ENCODE data around the gene HDAC4. TPM values are rescaled to one million over a fixed set of nuclear protein-coding genes. Genes with fewer than 3 reads are reported as not detected.

HDAC4 gene
- total and polyA plus RNA-seq, 2 of the 4 experiments (the other 2 are of a cell fraction): 4.1 to 7.2 TPM

DNA sequence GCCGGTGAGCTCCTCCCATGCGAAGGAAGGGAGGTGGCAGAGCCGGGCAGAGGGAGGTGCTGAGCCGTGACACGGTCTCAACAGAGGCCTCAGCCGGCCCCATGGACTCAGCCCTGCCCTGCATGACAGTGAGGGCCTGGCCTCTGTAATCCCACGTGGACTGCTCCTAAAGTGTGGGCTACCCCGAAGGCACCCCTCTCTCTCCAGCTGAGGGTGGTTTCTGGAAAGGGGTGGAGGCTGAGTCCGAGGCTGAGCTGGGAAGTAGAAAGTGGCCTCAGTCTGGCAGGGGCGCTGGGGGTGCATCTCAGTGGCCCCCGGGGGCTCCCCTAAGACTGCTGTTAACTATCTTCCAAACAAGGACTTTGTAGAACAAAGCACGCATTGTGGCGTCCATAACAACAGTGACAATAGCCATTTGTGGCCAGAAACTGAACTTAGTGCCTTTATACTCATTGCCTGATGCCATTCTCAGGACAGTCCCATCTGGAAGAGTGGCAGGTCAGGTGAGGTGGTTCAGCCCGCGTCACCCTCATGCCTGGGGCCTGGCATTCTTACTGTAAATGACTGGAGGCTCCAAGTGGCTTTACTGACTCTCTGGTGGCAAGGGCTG is 360.6 kb downstream of the HDAC4 start:
- Histone ChIP-seq H2BK20ac (ENCODE audit: low read depth, low read length) (no peak overlapping the region), H3K18ac (ENCODE audit: low read depth, low read length) (no peak overlapping the region), H3K56ac (ENCODE audit: extremely low read depth, insufficient read depth, low read length) (no peak overlapping the region), H3K27me3 (ENCODE audit: control insufficient read depth, insufficient read depth, low read length) (peaks cover 11% of the 10 kb centered on the region; the same call in 1 of the 2 replicates), H3K14ac (replicated peaks; ENCODE audit: low read depth, low read length) (no peak overlapping the region), H3K36me3 (ENCODE audit: control insufficient read depth, insufficient read depth, low read length) (no peaks in the 10 kb centered on the region), H3K4me3 (ENCODE audit: insufficient read depth, low read depth, low read length) (no peak overlapping the region), H2AFZ (replicated peaks; ENCODE audit: low read length, poor library complexity) (no peak overlapping the region), H4K5ac (ENCODE audit: low read depth, low read length) (no peak overlapping the region), H3K23ac (ENCODE audit: low read depth, low read length) (no peak overlapping the region), H3K9me3 (ENCODE audit: control insufficient read depth, insufficient read depth, low read length) (no peaks in the 10 kb centered on the region), H3K4ac (ENCODE audit: low read depth, low read length) (no peak overlapping the region), H2BK120ac (ENCODE audit: low read depth, low read length) (no peak overlapping the region), H4K8ac (ENCODE audit: low read depth in 2 of 2, low read length in 2 of 2) (no peak overlapping the region), H4K20me1 (ENCODE audit: insufficient read depth, low read length) (no peaks in the 10 kb centered on the region), H3K4me1 (ENCODE audit: control insufficient read depth, insufficient read depth, low read length) (no peaks in the 10 kb centered on the region), H2BK15ac (ENCODE audit: low read depth, low read length) (no peak overlapping the region), H3K79me1 (ENCODE audit: low read depth in 1 of 2, low read length in 2 of 2) (no peaks in the 10 kb centered on the region), H3K9ac (ENCODE audit: low read depth, low read length) (no peak overlapping the region), H4K91ac (ENCODE audit: insufficient read depth, low read depth, low read length) (no peak overlapping the region), H2AK9ac (replicated peaks; ENCODE audit: low read depth, low read length, poor library complexity) (no peak overlapping the region), H2AK5ac (ENCODE audit: low read depth, low read length) (no peak overlapping the region), H3K27ac (ENCODE audit: insufficient read depth, low read length) (no peak overlapping the region), H3K9me1 (ENCODE audit: insufficient read depth, low read length) (no peaks in the 10 kb centered on the region), H2BK5ac (ENCODE audit: low read depth, low read length, poor library complexity, severe bottlenecking) (no peak overlapping the region), H3K4me2 (ENCODE audit: low read depth, low read length) (no peak overlapping the region)
- BruUV-seq (replicated peaks): no TSS peak
- no peak for DNase-seq
- TF ChIP-seq, protein P1, sequence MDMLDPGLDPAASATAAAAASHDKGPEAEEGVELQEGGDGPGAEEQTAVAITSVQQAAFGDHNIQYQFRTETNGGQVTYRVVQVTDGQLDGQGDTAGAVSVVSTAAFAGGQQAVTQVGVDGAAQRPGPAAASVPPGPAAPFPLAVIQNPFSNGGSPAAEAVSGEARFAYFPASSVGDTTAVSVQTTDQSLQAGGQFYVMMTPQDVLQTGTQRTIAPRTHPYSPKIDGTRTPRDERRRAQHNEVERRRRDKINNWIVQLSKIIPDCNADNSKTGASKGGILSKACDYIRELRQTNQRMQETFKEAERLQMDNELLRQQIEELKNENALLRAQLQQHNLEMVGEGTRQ (IDR thresholded peaks at IDR 0.05; ENCODE audit: low read depth, low read length): no peak
- TF ChIP-seq BHLHE40 (IDR thresholded peaks at IDR 0.05; ENCODE audit: low read depth, low read length) (no peak), CHD1 (IDR thresholded peaks at IDR 0.05; ENCODE audit: low read depth, low read length) (no peak), MAZ (IDR thresholded peaks at IDR 0.05; ENCODE audit: borderline replicate concordance, low read depth, low read length) (no peak), POLR2A (IDR thresholded peaks at IDR 0.05; ENCODE audit: low read depth, low read length) (no peak), NFE2L2 (IDR thresholded peaks at IDR 0.05; ENCODE audit: low read depth, low read length) (no peak), CEBPB (IDR thresholded peaks at IDR 0.05; ENCODE audit: low read depth, low read length) (no peak)
- TF ChIP-seq, protein P2, sequence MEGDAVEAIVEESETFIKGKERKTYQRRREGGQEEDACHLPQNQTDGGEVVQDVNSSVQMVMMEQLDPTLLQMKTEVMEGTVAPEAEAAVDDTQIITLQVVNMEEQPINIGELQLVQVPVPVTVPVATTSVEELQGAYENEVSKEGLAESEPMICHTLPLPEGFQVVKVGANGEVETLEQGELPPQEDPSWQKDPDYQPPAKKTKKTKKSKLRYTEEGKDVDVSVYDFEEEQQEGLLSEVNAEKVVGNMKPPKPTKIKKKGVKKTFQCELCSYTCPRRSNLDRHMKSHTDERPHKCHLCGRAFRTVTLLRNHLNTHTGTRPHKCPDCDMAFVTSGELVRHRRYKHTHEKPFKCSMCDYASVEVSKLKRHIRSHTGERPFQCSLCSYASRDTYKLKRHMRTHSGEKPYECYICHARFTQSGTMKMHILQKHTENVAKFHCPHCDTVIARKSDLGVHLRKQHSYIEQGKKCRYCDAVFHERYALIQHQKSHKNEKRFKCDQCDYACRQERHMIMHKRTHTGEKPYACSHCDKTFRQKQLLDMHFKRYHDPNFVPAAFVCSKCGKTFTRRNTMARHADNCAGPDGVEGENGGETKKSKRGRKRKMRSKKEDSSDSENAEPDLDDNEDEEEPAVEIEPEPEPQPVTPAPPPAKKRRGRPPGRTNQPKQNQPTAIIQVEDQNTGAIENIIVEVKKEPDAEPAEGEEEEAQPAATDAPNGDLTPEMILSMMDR (conservative IDR thresholded peaks at IDR 0.05; ENCODE audit: low read depth, low read length): no peak
- ChIA-PET CTCF (no interaction called here), POLR2A (ENCODE audit: unreplicated experiment) (no interaction called here)
- dilution Hi-C loops (cut with HindIII; ENCODE audit: low sequenced_read_pairs, unreplicated experiment) (no loop called here), in situ Hi-C loops (cut with MboI; ENCODE audit: low sequenced_read_pairs) (loop anchor here (25.0 kb wide), 1 partner anchor 1097 kb away; the partner anchor contains the start of genes COPS9 and OTOS), intact Hi-C loops (cut with micrococcal nuclease) (no loop called here)
- no peak for ATAC-seq (ENCODE audit: low read depth)
- WGBS, 2 experiments (ENCODE audit: extremely low coverage in 2 of 2, insufficient read length in 1 of 2): 80% methylated on average over 1 of the region's 15 CpGs; no CpG with 5 or more reads in 1 of the 2 experiments

Data from IMR-90 (cell line).